ENCODE data around the gene GPR143. TPM values are rescaled to one million over a fixed set of nuclear protein-coding genes. Genes with fewer than 3 reads are reported as not detected.

The GPR143 gene
- total and polyA plus RNA-seq, 10 of the 15 experiments (the other 5 are each of a cell fraction or from before 2014, with no cell fraction given) = 0.05 to 0.31 (median 0.15) TPM; not detected in 5

- no peak for TF ChIP-seq ZBTB40 (IDR thresholded peaks at IDR 0.05; ENCODE audit: borderline replicate concordance)
- TF ChIP-seq MYC (IDR thresholded peaks at IDR 0.05; ENCODE audit: insufficient read depth, insufficient read length, insufficient replicate concordance, low read length, severe bottlenecking) = no peak
- no peak for TF ChIP-seq ZBTB33 (IDR thresholded peaks at IDR 0.05)
- TF ChIP-seq CBX3 (IDR thresholded peaks at IDR 0.05; ENCODE audit: borderline replicate concordance, low read depth) = no peak
- TF ChIP-seq WRNIP1 (IDR thresholded peaks at IDR 0.05; ENCODE audit: borderline replicate concordance, low read depth, low read length) = no peak
- TF ChIP-seq NR2C1 (IDR thresholded peaks at IDR 0.05) = no peak
- no peak for TF ChIP-seq FOS (IDR thresholded peaks at IDR 0.05; ENCODE audit: borderline replicate concordance, extremely low read depth, insufficient read length)
- no peak for TF ChIP-seq ZZZ3 (IDR thresholded peaks at IDR 0.05; ENCODE audit: control insufficient read depth, insufficient read length, low read depth)
- no peak for TF ChIP-seq ZNF384 (IDR thresholded peaks at IDR 0.05; ENCODE audit: borderline replicate concordance, low read depth, low read length)
- TF ChIP-seq MEF2A (IDR thresholded peaks at IDR 0.05; ENCODE audit: insufficient read depth, low read depth, low read length) = no peak
- no peak for TF ChIP-seq CREM (IDR thresholded peaks at IDR 0.05; ENCODE audit: low read depth)
Measured at GRCh38 chrX:9767375-9767774, 1.7 kb upstream of the GPR143 start (continued).

Measured in GM12878 (cell line).